Measurements from ENCODE around the gene EIF1B. TPM values are rescaled to one million over a fixed set of nuclear protein-coding genes. Genes with fewer than 3 reads are reported as not detected.

Gene EIF1B
- total RNA-seq, 4 donors from 2014 or later = 27.4 to 45.6 (median 38.1) TPM

- DNase-seq (ENCODE audit: low spot score) (no peak), ATAC-seq (ENCODE audit: low FRiP score) (no peak)
- TF ChIP-seq CTCF (IDR thresholded peaks at IDR 0.05) = no peak
Measured at GRCh38 chr3:40307176-40307575, 2.3 kb upstream of the EIF1B start.

- DNase-seq (ENCODE audit: low spot score) (no peak), ATAC-seq (ENCODE audit: low FRiP score) (peak; percentile 31)
- TF ChIP-seq CTCF (IDR thresholded peaks at IDR 0.05) = no peak
Measured at GRCh38 chr3:40308725-40309417, 636 bp upstream of the EIF1B start.

GRCh38 chr3:40309925-40310695 is 603 bp downstream of the EIF1B start:
- peak; percentile 45 for ATAC-seq (ENCODE audit: low FRiP score)
- no peak for DNase-seq (ENCODE audit: low spot score)

GRCh38 chr3:40310705-40311104 is 1.2 kb downstream of the EIF1B start:
- no peak for TF ChIP-seq CTCF (IDR thresholded peaks at IDR 0.05)
- DNase-seq (ENCODE audit: low spot score) (no peak), ATAC-seq (ENCODE audit: low FRiP score) (no peak)

More at GRCh38 chr3:40309925-40310695, 603 bp downstream of the EIF1B start:
- no peak for TF ChIP-seq CTCF (IDR thresholded peaks at IDR 0.05)

- no peak for ATAC-seq (ENCODE audit: low FRiP score)
- DNase-seq (ENCODE audit: low spot score) = no peak
- no peak for TF ChIP-seq CTCF (IDR thresholded peaks at IDR 0.05)
Measured at GRCh38 chr3:40312661-40313226, 3.2 kb downstream of the EIF1B start.

- ATAC-seq (ENCODE audit: low FRiP score) (no peak), DNase-seq (ENCODE audit: low spot score) (no peak)
Measured at GRCh38 chr3:40313975-40314860, 4.7 kb downstream of the EIF1B start.

More at GRCh38 chr3:40313975-40314860, 4.7 kb downstream of the EIF1B start:
- no peak for TF ChIP-seq CTCF (IDR thresholded peaks at IDR 0.05)
